DMS 273 (cell line): ENCODE measurements around the gene PUM1.
"Not testable (repeated sequence)": the region's sequence is repeated elsewhere in the genome, so short reads cannot be mapped to it uniquely, and the experiment has no call there.

ENCODE experiments used
- DNase-seq: peaks from one replicate; lab custom pipeline; 2025; ENCODE audit not compliant: unreplicated experiment; lab: John Stamatoyannopoulos, UW

PUM1 gene

GRCh38 chr1:30968220-30968971 lies 97.1 kb downstream of the PUM1 start:
- peak; percentile 71 for DNase-seq

- peak; percentile 91 for DNase-seq
Measured at GRCh38 chr1:30966690-30967369, 98.7 kb downstream of the PUM1 start.

GRCh38 chr1:30965924-30966599 lies 99.5 kb downstream of the PUM1 start:
- peak; percentile 56 for DNase-seq

- no peak for DNase-seq
Measured at GRCh38 chr1:30964706-30965105, 100.8 kb downstream of the PUM1 start.

- no peak for DNase-seq
Measured at GRCh38 chr1:30962609-30963508, 102.7 kb downstream of the PUM1 start.

GRCh38 chr1:30957560-30958222 lies 107.8 kb downstream of the PUM1 start:
- no peak for DNase-seq

GRCh38 chr1:30955448-30956015 lies 110.0 kb downstream of the PUM1 start:
- no peak for DNase-seq

GRCh38 chr1:30953685-30954084 lies 111.8 kb downstream of the PUM1 start:
- DNase-seq: no peak

- DNase-seq: no peak
Measured at GRCh38 chr1:30952098-30952497, 113.4 kb downstream of the PUM1 start.

- no peak for DNase-seq
Measured at GRCh38 chr1:30950700-30951099, 114.8 kb downstream of the PUM1 start.

- DNase-seq: no peak
Measured at GRCh38 chr1:30950053-30950452, 115.5 kb downstream of the PUM1 start.

GRCh38 chr1:30949487-30949838 lies 116.1 kb downstream of the PUM1 start:
- not testable (repeated sequence) for DNase-seq

- DNase-seq: not testable (repeated sequence)
Measured at GRCh38 chr1:30948813-30949486, 116.6 kb downstream of the PUM1 start.

- no peak for DNase-seq
Measured at GRCh38 chr1:30948278-30948677, 117.2 kb downstream of the PUM1 start.

GRCh38 chr1:30947212-30947611 lies 118.3 kb downstream of the PUM1 start:
- DNase-seq: no peak

GRCh38 chr1:30942326-30942963 lies 123.1 kb downstream of the PUM1 start:
- no peak for DNase-seq

- DNase-seq: no peak
Measured at GRCh38 chr1:30940541-30940940, 125.0 kb downstream of the PUM1 start.

- no peak for DNase-seq
Measured at GRCh38 chr1:30936541-30937171, 128.9 kb downstream of the PUM1 start.

- DNase-seq: not testable (repeated sequence)
Measured at GRCh38 chr1:30935758-30936157, 129.8 kb downstream of the PUM1 start.
